ENCODE data around the gene CRISP3.

Gene CRISP3

GRCh38 chr6:49692534-49692933 lies 51.7 kb downstream of the CRISP3 start:
- no peak for DNase-seq (ENCODE audit: low read depth in 2 of 2)

Measured in stimulated activated CD8-positive, alpha-beta memory T cell treated with anti-CD3 and anti-CD28 coated beads, Interleukin-7, amount 100 ng/mL, for 4 hours (primary cell).